Caco-2 (cell line): ENCODE measurements around the gene PLK5. TPM values are rescaled to one million over a fixed set of nuclear protein-coding genes. Genes with fewer than 3 reads are reported as not detected.

Source experiments
- BruUV-seq: library from RNA; stranded (reverse); fragments of 400-500 nt; replicated peaks from 2 replicates; lab custom pipeline; 2021; lab: Mats Ljungman, UMichigan
- CTCF ChIA-PET: fragments of 300-600 bp; sonication (Branson Sonifier 250); formaldehyde crosslinking; loops from one replicate; lab custom pipeline; 2022; ENCODE audit warnings: antibody characterized with exemption; lab: Charles Lee
- POLR2A ChIA-PET: fragments of 300-600 bp; sonication (Branson Sonifier 250); formaldehyde crosslinking; loops from one replicate; lab custom pipeline; 2022; ENCODE audit warnings: antibody characterized with exemption; lab: Charles Lee
- DNase-seq, 2 experiments: peaks; one replicate each; pipeline versions ENCODE4 v3.0.0 to v3.0.0-alpha.2; 2020 to 2022
- H3K27me3 ChIP-seq: replicated peaks from 2 replicates; pipeline ENCODE4 v1.6.0; 2011; ENCODE audit warnings: low read length; ENCODE audit not compliant: control insufficient read depth, insufficient read depth
- H3K36me3 ChIP-seq: 2 replicates; pipeline ENCODE4 v1.5.1; 2011; ENCODE audit warnings: low read length; ENCODE audit not compliant: control insufficient read depth, insufficient read depth
- H3K4me1 ChIP-seq: fragments of 250-450 bp; sonication (Bioruptor Pico); 2 replicates; pipeline ENCODE4 v1.5.1; 2020; ENCODE audit warnings: mild to moderate bottlenecking
- H3K4me3 ChIP-seq: 2 replicates; pipeline ENCODE4 v1.5.1; 2011; ENCODE audit warnings: low read depth, mild to moderate bottlenecking, control low read depth, low read length
- H3K9me3 ChIP-seq: fragments of 250-450 bp; sonication (Bioruptor Pico); 2 replicates; pipeline ENCODE4 v1.5.1; 2020; ENCODE audit warnings: mild to moderate bottlenecking, moderate library complexity
- H3K27ac Mint-ChIP-seq: one replicate; pipeline ENCODE4 v1.8.0; 2022; ENCODE audit warnings: mixed read lengths; ENCODE audit not compliant: unreplicated experiment
- H3K27me3 Mint-ChIP-seq: one replicate; pipeline ENCODE4 v1.8.0; 2022; ENCODE audit warnings: mixed read lengths; ENCODE audit not compliant: insufficient read depth, unreplicated experiment
- H3K36me3 Mint-ChIP-seq: one replicate; pipeline ENCODE4 v1.8.0; 2022; ENCODE audit warnings: mild to moderate bottlenecking, mixed read lengths; ENCODE audit not compliant: insufficient read depth, unreplicated experiment
- H3K4me1 Mint-ChIP-seq: one replicate; pipeline ENCODE4 v1.8.0; 2022; ENCODE audit warnings: low read depth, mixed read lengths; ENCODE audit not compliant: unreplicated experiment
- H3K4me3 Mint-ChIP-seq: one replicate; pipeline ENCODE4 v1.8.0; 2022; ENCODE audit warnings: mild to moderate bottlenecking, moderate library complexity, mixed read lengths; ENCODE audit not compliant: unreplicated experiment
- H3K9me3 Mint-ChIP-seq: one replicate; pipeline ENCODE4 v1.8.0; 2022; ENCODE audit warnings: mixed read lengths; ENCODE audit not compliant: unreplicated experiment
- CTCF ChIP-seq, 2 experiments: fragments of 200-600 bp in 1 of 2; IDR thresholded peaks; 1 replicate in 1 of 2; 2 replicates in 1 of 2; pipeline versions ENCODE4 v1.5.1 to v1.8.0; 2011 to 2022; ENCODE audit warnings: antibody characterized with exemption in 1 of 2, control low read depth in 1 of 2, inconsistent platforms in 1 of 2, low read depth in 1 of 2, low read length in 1 of 2, mild to moderate bottlenecking in 1 of 2, moderate library complexity in 1 of 2; ENCODE audit not compliant: insufficient read depth in 1 of 2, severe bottlenecking in 1 of 2, unreplicated experiment in 1 of 2
- intact Hi-C: fragments of 100-400 bp; cut with micrococcal nuclease; formaldehyde crosslinking; loops from one replicate; pipeline ENCODE4 v1.10.0; 2022; ENCODE audit not compliant: unreplicated experiment
- total RNA-seq: library from RNA; stranded (reverse); gene quantifications from 2 replicates; pipeline ENCODE4 v1.2.3, GENCODE V29; 2022

Gene PLK5
- total RNA-seq, 1 experiment from 2014 or later: not detected

GRCh38 chr19:1577090-1577928 lies 53.4 kb downstream of the PLK5 start:
- ChIA-PET POLR2A (no interaction called here), CTCF (no interaction called here)
- no peaks in the 10 kb centered on the region for H3K9me3 Mint-ChIP-seq
- no peak for TF ChIP-seq CTCF (IDR thresholded peaks at IDR 0.05; ENCODE audit: insufficient read depth in 1 of 2, low read depth in 1 of 2, low read length in 1 of 2, severe bottlenecking in 1 of 2, unreplicated experiment in 1 of 2)
- H3K27me3 Mint-ChIP-seq: no peaks in the 10 kb centered on the region
- no peak overlapping the region for H3K4me3 ChIP-seq
- no peaks in the 10 kb centered on the region for H3K9me3 ChIP-seq
- H3K4me1 ChIP-seq: no peaks in the 10 kb centered on the region
- H3K36me3 ChIP-seq: no peaks in the 10 kb centered on the region
- no peak overlapping the region for H3K27ac Mint-ChIP-seq
- no peak overlapping the region for H3K4me3 Mint-ChIP-seq
- peaks cover 39% of the 10 kb centered on the region for H3K36me3 Mint-ChIP-seq
- DNase-seq: no peak
- no peaks in the 10 kb centered on the region for H3K4me1 Mint-ChIP-seq
- BruUV-seq: no TSS peak
- intact Hi-C loops: no loop called here
- no peaks in the 10 kb centered on the region for H3K27me3 ChIP-seq

GRCh38 chr19:1577929-1578618 lies 54.2 kb downstream of the PLK5 start:
- intact Hi-C loops: no loop called here
- POLR2A ChIA-PET: no interaction called here

More at GRCh38 chr19:1577929-1578618, 54.2 kb downstream of the PLK5 start:
- Mint-ChIP-seq H3K9me3 (no peaks in the 10 kb centered on the region), H3K4me1 (no peaks in the 10 kb centered on the region), H3K36me3 (peaks cover 47% of the 10 kb centered on the region), H3K27me3 (no peaks in the 10 kb centered on the region), H3K4me3 (no peak overlapping the region), H3K27ac (no peak overlapping the region)
- Histone ChIP-seq H3K4me1 (no peaks in the 10 kb centered on the region), H3K9me3 (no peaks in the 10 kb centered on the region), H3K4me3 (no peak overlapping the region), H3K36me3 (no peaks in the 10 kb centered on the region), H3K27me3 (no peaks in the 10 kb centered on the region)
- no peak for DNase-seq
- no peak for TF ChIP-seq CTCF (IDR thresholded peaks at IDR 0.05; ENCODE audit: insufficient read depth in 1 of 2, low read depth in 1 of 2, low read length in 1 of 2, severe bottlenecking in 1 of 2, unreplicated experiment in 1 of 2)
- BruUV-seq: no TSS peak
- CTCF ChIA-PET: no interaction called here
